Measurements from ENCODE around the gene RPSA.
"Not testable (repeated sequence)": the region's sequence is repeated elsewhere in the genome, so short reads cannot be mapped to it uniquely, and the experiment has no call there.

RPSA gene

DNA sequence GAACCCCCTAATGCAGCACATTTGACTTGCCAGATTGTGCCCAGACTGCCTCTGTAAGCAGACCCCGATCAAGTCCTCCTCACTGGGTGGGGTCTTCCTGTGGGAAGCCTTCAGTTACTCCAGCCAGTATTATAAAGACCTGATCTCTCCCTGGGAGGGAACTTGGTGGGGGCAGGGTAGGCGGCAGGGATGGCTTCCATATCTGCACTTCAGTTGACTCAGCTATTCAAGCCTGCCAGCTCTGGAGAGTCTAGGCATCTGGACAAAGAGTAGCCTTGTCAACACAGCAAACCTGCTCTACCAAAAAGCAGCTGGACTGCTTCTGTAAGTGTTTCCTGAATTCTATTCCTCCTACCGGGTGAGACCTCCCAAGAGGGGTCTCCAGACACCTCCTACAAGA is 44.3 kb upstream of the RPSA start:
- Histone ChIP-seq H3K79me2 (ENCODE audit: insufficient read depth, low read length) (peaks cover 21% of the 10 kb centered on the region), H3F3A (ENCODE audit: low read depth) (0 out of 2 replicates have a peak, but pooled peaks cover 4% of the 10 kb centered on the region), H3K9me2 (replicated peaks; ENCODE audit: low read depth, low read length) (no peaks in the 10 kb centered on the region), H2AFZ (ENCODE audit: low read length) (no peak overlapping the region), H4K20me1 (ENCODE audit: insufficient read depth, low read length, poor library complexity, severe bottlenecking) (no peaks in the 10 kb centered on the region), H3K27me3 (ENCODE audit: insufficient read depth, low read length, poor library complexity, severe bottlenecking) (no peaks in the 10 kb centered on the region), H3K9ac (ENCODE audit: low read depth, low read length, poor library complexity, severe bottlenecking) (peak overlapping the region; percentile 80), H3K9me3 (ENCODE audit: insufficient read depth, low read depth, low read length) (peaks cover 9% of the 10 kb centered on the region; the same call in 1 of the 2 replicates), H3K4me1 (ENCODE audit: insufficient read depth, low read length, poor library complexity, severe bottlenecking) (peaks cover 55% of the 10 kb centered on the region), H3K36me3 (ENCODE audit: insufficient read depth, low read length) (no peaks in the 10 kb centered on the region), H3K4me2 (ENCODE audit: low read depth, low read length, poor library complexity, severe bottlenecking) (peak overlapping the region; percentile 82), H3K4me3 (ENCODE audit: low read length, poor library complexity, severe bottlenecking) (peak overlapping the region; percentile 71)
- no peak for TF ChIP-seq EZH2phosphoT487 (IDR thresholded peaks at IDR 0.05; ENCODE audit: borderline replicate concordance)
- TF ChIP-seq, protein P1, sequence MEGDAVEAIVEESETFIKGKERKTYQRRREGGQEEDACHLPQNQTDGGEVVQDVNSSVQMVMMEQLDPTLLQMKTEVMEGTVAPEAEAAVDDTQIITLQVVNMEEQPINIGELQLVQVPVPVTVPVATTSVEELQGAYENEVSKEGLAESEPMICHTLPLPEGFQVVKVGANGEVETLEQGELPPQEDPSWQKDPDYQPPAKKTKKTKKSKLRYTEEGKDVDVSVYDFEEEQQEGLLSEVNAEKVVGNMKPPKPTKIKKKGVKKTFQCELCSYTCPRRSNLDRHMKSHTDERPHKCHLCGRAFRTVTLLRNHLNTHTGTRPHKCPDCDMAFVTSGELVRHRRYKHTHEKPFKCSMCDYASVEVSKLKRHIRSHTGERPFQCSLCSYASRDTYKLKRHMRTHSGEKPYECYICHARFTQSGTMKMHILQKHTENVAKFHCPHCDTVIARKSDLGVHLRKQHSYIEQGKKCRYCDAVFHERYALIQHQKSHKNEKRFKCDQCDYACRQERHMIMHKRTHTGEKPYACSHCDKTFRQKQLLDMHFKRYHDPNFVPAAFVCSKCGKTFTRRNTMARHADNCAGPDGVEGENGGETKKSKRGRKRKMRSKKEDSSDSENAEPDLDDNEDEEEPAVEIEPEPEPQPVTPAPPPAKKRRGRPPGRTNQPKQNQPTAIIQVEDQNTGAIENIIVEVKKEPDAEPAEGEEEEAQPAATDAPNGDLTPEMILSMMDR (conservative IDR thresholded peaks at IDR 0.05; ENCODE audit: low read length) = no peak

DNA sequence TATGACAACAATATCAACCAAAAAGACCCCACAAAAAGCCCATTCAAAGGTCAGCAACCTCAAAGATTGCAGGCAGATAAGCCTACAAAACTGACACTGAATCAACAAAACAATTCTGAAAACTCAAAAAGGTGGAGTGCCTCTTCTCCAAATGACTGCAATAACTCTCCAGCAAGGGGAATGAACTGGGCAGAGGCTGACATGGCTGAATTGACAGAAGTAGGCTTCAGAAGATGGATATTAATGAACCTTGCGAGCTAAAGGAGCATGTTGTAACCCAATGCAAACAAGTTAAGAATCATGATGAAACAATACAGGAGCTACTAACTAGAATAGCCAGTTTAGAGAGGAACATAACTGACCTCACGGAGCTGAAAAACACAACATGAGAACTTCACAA is 43.7 kb upstream of the RPSA start:
- H3K9ac ChIP-seq (ENCODE audit: low read depth, low read length, poor library complexity, severe bottlenecking) = peak overlapping the region; percentile 80
- peak overlapping the region; percentile 82 for H3K4me2 ChIP-seq (ENCODE audit: low read depth, low read length, poor library complexity, severe bottlenecking)
- H3K27me3 ChIP-seq (ENCODE audit: insufficient read depth, low read length, poor library complexity, severe bottlenecking) = no peaks in the 10 kb centered on the region
- H4K20me1 ChIP-seq (ENCODE audit: insufficient read depth, low read length, poor library complexity, severe bottlenecking) = no peaks in the 10 kb centered on the region
- H3K4me1 ChIP-seq (ENCODE audit: insufficient read depth, low read length, poor library complexity, severe bottlenecking) = peaks cover 49% of the 10 kb centered on the region
- TF ChIP-seq EZH2phosphoT487 (IDR thresholded peaks at IDR 0.05; ENCODE audit: borderline replicate concordance) = no peak
- TF ChIP-seq, protein P1 (conservative IDR thresholded peaks at IDR 0.05; ENCODE audit: low read length) = no peak
- H3K36me3 ChIP-seq (ENCODE audit: insufficient read depth, low read length) = no peaks in the 10 kb centered on the region
- H3F3A ChIP-seq (ENCODE audit: low read depth) = 0 out of 2 replicates have a peak, but pooled peaks cover 4% of the 10 kb centered on the region
- H3K9me2 ChIP-seq (replicated peaks; ENCODE audit: low read depth, low read length) = no peaks in the 10 kb centered on the region
- H2AFZ ChIP-seq (ENCODE audit: low read length) = no peak overlapping the region
- H3K4me3 ChIP-seq (ENCODE audit: low read length, poor library complexity, severe bottlenecking) = peak overlapping the region; percentile 71
- H3K9me3 ChIP-seq (ENCODE audit: insufficient read depth, low read depth, low read length) = peaks cover 9% of the 10 kb centered on the region; the same call in 1 of the 2 replicates
- peaks cover 14% of the 10 kb centered on the region for H3K79me2 ChIP-seq (ENCODE audit: insufficient read depth, low read length)

DNA sequence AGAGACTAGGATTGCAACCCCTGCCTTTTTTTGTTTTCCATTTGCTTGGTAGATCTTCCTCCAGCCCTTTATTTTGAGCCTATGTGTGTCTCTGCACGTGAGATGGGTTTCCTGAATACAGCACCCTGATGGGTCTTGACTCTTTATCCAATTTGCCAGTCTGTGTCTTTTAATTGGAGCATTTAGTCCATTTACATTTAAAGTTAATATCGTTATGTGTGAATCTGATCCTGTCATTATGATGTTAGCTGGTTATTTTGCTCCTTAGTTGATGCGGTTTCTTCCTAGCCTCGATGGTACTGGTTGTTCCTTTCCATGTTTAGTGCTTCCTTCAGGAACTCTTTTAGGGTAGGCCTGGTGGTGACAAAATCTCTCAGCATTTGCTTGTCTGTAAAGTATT is 36.1 kb upstream of the RPSA start:
- not testable (repeated sequence) for H3K79me2 ChIP-seq (ENCODE audit: insufficient read depth, low read length); H3F3A ChIP-seq (ENCODE audit: low read depth); H3K4me3 ChIP-seq (ENCODE audit: low read length, poor library complexity, severe bottlenecking); H3K36me3 ChIP-seq (ENCODE audit: insufficient read depth, low read length); H2AFZ ChIP-seq (ENCODE audit: low read length); H3K4me1 ChIP-seq (ENCODE audit: insufficient read depth, low read length, poor library complexity, severe bottlenecking); H3K9me3 ChIP-seq (ENCODE audit: insufficient read depth, low read depth, low read length); H3K9ac ChIP-seq (ENCODE audit: low read depth, low read length, poor library complexity, severe bottlenecking); H3K4me2 ChIP-seq (ENCODE audit: low read depth, low read length, poor library complexity, severe bottlenecking); H3K27me3 ChIP-seq (ENCODE audit: insufficient read depth, low read length, poor library complexity, severe bottlenecking); H4K20me1 ChIP-seq (ENCODE audit: insufficient read depth, low read length, poor library complexity, severe bottlenecking); H3K9me2 ChIP-seq (replicated peaks; ENCODE audit: low read depth, low read length)

DNA sequence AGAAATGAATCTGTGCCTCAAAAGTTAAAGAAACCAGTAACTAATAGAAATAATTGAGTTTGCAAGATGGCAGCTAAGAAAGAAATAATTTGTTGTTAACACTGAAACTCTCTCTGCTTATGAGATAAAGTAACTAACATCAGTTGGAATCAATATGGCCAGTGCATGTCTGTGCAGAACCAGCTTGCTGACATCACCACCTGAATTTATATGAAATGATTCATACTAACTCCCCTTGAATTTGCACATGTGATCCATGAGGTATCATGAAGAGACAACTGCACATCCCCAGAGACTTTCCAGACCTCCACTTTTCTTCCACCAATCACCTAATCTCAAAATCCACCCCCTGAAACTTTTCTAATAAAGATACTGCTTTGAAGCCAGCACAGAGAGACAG is 33.7 kb upstream of the RPSA start:
- Histone ChIP-seq H3K27me3 (ENCODE audit: insufficient read depth, low read length, poor library complexity, severe bottlenecking) (no peaks in the 10 kb centered on the region), H4K20me1 (ENCODE audit: insufficient read depth, low read length, poor library complexity, severe bottlenecking) (no peaks in the 10 kb centered on the region), H3K36me3 (ENCODE audit: insufficient read depth, low read length) (no peaks in the 10 kb centered on the region), H3F3A (ENCODE audit: low read depth) (no peaks in the 10 kb centered on the region), H3K79me2 (ENCODE audit: insufficient read depth, low read length) (no peaks in the 10 kb centered on the region), H3K4me3 (ENCODE audit: low read length, poor library complexity, severe bottlenecking) (no peak overlapping the region), H3K9me3 (ENCODE audit: insufficient read depth, low read depth, low read length) (no peaks in the 10 kb centered on the region), H2AFZ (ENCODE audit: low read length) (no peak overlapping the region), H3K9ac (ENCODE audit: low read depth, low read length, poor library complexity, severe bottlenecking) (no peak overlapping the region), H3K9me2 (replicated peaks; ENCODE audit: low read depth, low read length) (no peaks in the 10 kb centered on the region), H3K4me1 (ENCODE audit: insufficient read depth, low read length, poor library complexity, severe bottlenecking) (peaks cover 11% of the 10 kb centered on the region), H3K4me2 (ENCODE audit: low read depth, low read length, poor library complexity, severe bottlenecking) (no peak overlapping the region)
- TF ChIP-seq EZH2phosphoT487 (IDR thresholded peaks at IDR 0.05; ENCODE audit: borderline replicate concordance) = no peak
- TF ChIP-seq, protein P1 (conservative IDR thresholded peaks at IDR 0.05; ENCODE audit: low read length) = no peak
